Embryonic facial prominence (tissue), 1 donor: ENCODE results near the gene PARD3.

Experiments used
- DNase-seq: peaks from one replicate; pipeline ENCODE4 v3.0.0-alpha.2; 2016; ENCODE audit errors: extremely low spot score

PARD3 gene

GRCh38 chr10:34219753-34220548 lies 595.1 kb downstream of the PARD3 start:
- no peak for DNase-seq

GRCh38 chr10:34217524-34217923 lies 597.6 kb downstream of the PARD3 start:
- no peak for DNase-seq

GRCh38 chr10:34216348-34216945 lies 598.6 kb downstream of the PARD3 start:
- no peak for DNase-seq

- no peak for DNase-seq
These were observed 601.3 kb downstream of the PARD3 start for GRCh38 chr10:34213805-34214197.

GRCh38 chr10:34213193-34213804 lies 601.8 kb downstream of the PARD3 start:
- no peak for DNase-seq

- no peak for DNase-seq
These were observed 607.8 kb downstream of the PARD3 start for GRCh38 chr10:34207343-34207742.

GRCh38 chr10:34206935-34207268 lies 608.2 kb downstream of the PARD3 start:
- DNase-seq, result no peak

GRCh38 chr10:34206078-34206934 lies 608.8 kb downstream of the PARD3 start:
- DNase-seq, result no peak

- no peak for DNase-seq
These were observed 609.6 kb downstream of the PARD3 start for GRCh38 chr10:34205452-34205851.

- no peak for DNase-seq
These were observed 611.0 kb downstream of the PARD3 start for GRCh38 chr10:34203966-34204630.

GRCh38 chr10:34200355-34200901 lies 614.7 kb downstream of the PARD3 start:
- no peak for DNase-seq

- no peak for DNase-seq
These were observed 616.1 kb downstream of the PARD3 start for GRCh38 chr10:34198953-34199352.

- DNase-seq, result no peak
These were observed 619.0 kb downstream of the PARD3 start for GRCh38 chr10:34196058-34196433.

- no peak for DNase-seq
These were observed 619.6 kb downstream of the PARD3 start for GRCh38 chr10:34195364-34196057.

GRCh38 chr10:34193931-34194626 lies 621.0 kb downstream of the PARD3 start:
- peak; percentile 33 for DNase-seq

- no peak for DNase-seq
These were observed 622.5 kb downstream of the PARD3 start for GRCh38 chr10:34192646-34193045.

- no peak for DNase-seq
These were observed 623.7 kb downstream of the PARD3 start for GRCh38 chr10:34191406-34191805.

- no peak for DNase-seq
These were observed 624.5 kb downstream of the PARD3 start for GRCh38 chr10:34190580-34190979.

- no peak for DNase-seq
These were observed 625.3 kb downstream of the PARD3 start for GRCh38 chr10:34189830-34190229.

- no peak for DNase-seq
These were observed 626.9 kb downstream of the PARD3 start for GRCh38 chr10:34188221-34188620.
